Duodenal mucosa (tissue), 2 donors: ENCODE measurements around the gene SNED1.
A peak's percentile ranks its signal among the peaks of the same experiment; 100 is the strongest.

Source experiments
- H3K27ac ChIP-seq: one replicate; pipeline ENCODE4 v1.7.0; 2013; ENCODE audit warnings: low read depth, low read length
- H3K27me3 ChIP-seq, 2 donors: one replicate each; pipeline ENCODE4 v1.7.0; 2013; ENCODE audit warnings: low read length in 2 of 2, control low read depth in 1 of 2; ENCODE audit not compliant: insufficient read depth in 2 of 2, control insufficient read depth in 1 of 2
- H3K36me3 ChIP-seq, 2 donors: one replicate each; pipeline ENCODE4 v1.7.0; 2013; ENCODE audit warnings: low read length in 2 of 2, control low read depth in 1 of 2; ENCODE audit not compliant: insufficient read depth in 2 of 2, control insufficient read depth in 1 of 2
- H3K4me1 ChIP-seq, 2 donors: one replicate each; pipeline ENCODE4 v1.7.0; 2013; ENCODE audit warnings: low read length in 2 of 2, control low read depth in 1 of 2; ENCODE audit not compliant: insufficient read depth in 2 of 2, control insufficient read depth in 1 of 2
- H3K4me3 ChIP-seq, 2 donors: one replicate each; pipeline ENCODE4 v1.7.0; 2013; ENCODE audit warnings: low read length in 2 of 2, low read depth in 1 of 2
- H3K9ac ChIP-seq, 2 donors: one replicate each; pipeline ENCODE4 v1.7.0; 2013; ENCODE audit warnings: low read length in 2 of 2, low read depth in 1 of 2
- H3K9me3 ChIP-seq, 2 donors: one replicate each; pipeline ENCODE4 v1.7.0; 2013; ENCODE audit warnings: low read length in 2 of 2, control low read depth in 1 of 2; ENCODE audit not compliant: control insufficient read depth in 1 of 2

The SNED1 gene

DNA sequence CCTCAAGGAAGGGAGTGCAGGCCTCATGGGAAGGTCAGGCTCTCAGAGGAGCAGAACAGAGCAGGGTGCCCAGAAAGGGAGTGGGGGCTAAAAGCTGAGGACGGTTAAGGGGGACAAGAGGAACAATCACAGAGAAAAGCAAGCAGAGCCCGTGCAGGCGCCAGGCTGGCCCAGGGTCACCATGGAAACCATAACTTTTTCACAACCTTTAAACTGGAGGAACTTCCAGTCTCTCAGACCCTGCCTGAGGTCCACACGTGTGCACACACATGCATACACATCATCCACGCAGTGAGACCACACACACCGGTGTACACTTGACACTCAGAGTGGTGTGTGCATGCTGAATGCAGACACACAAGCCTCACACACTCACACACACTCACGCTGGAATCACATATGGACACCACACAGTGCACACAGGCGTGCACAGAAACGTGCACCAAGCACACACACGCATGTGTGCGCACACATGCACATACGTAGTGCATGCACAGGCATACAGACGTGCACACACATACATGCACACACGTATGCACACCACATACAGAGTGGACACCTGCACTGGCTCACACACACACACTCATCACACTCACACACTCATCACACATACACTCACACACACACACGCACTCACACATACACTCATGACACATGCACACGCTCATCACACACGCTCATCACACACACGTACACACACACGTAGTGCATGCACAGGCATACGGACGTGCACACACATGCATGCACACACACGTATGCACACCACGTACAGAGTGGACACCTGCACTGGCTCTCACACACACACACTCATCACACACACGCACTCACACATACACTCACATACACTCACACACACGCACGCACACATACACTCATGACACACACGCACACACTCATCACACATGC lies 37.2 kb upstream of the SNED1 start:
- H3K27ac ChIP-seq, result no peak overlapping the region
- no peaks in the 10 kb centered on the region for H3K9me3 ChIP-seq
- no peak overlapping the region for H3K9ac ChIP-seq

DNA sequence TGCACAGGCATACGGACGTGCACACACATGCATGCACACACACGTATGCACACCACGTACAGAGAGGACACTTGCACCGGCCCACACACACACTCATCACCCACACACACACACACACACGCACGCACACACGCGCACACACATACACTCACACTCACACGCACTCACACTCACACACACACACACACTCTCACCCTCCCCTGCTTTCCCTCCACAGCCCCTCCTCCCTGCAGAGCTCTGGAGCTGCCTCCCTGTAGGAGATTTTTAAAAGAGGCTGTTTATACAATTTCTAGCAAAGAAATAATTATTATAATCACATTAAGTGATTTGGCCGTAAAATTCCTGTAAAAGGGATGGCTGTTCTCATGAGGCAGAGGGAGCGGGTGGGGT lies 36.5 kb upstream of the SNED1 start:
- peak overlapping the region in 1 of 2 donors; percentile 23 for H3K4me3 ChIP-seq
- no peaks in the 10 kb centered on the region for H3K36me3 ChIP-seq
- no peak overlapping the region for H3K27ac ChIP-seq
- no peaks in the 10 kb centered on the region for H3K9me3 ChIP-seq
- peaks cover 16 to 18% of the 10 kb centered on the region in 2 donors for H3K4me1 ChIP-seq
- peaks cover 0 to 2% of the 10 kb centered on the region in 2 donors for H3K27me3 ChIP-seq
- H3K9ac ChIP-seq, result no peak overlapping the region

More for the DNA sequence above, 37.2 kb upstream of the SNED1 start:
- H3K27me3 ChIP-seq, result peaks cover 0 to 3% of the 10 kb centered on the region in 2 donors
- no peaks in the 10 kb centered on the region for H3K36me3 ChIP-seq
- H3K4me3 ChIP-seq, result peak overlapping the region in 1 of 2 donors; percentile 23
- H3K4me1 ChIP-seq, result peaks cover 16 to 18% of the 10 kb centered on the region in 2 donors

GRCh38 chr2:240962300-240963064 lies 35.9 kb upstream of the SNED1 start:
- H3K4me1 ChIP-seq, result peaks cover 16 to 18% of the 10 kb centered on the region in 2 donors
- H3K36me3 ChIP-seq, result no peaks in the 10 kb centered on the region
- H3K27me3 ChIP-seq, result no peaks in the 10 kb centered on the region
- no peak overlapping the region for H3K4me3 ChIP-seq
- peak overlapping the region; percentile 78 for H3K27ac ChIP-seq
- H3K9ac ChIP-seq, result no peak overlapping the region
- no peaks in the 10 kb centered on the region for H3K9me3 ChIP-seq

DNA sequence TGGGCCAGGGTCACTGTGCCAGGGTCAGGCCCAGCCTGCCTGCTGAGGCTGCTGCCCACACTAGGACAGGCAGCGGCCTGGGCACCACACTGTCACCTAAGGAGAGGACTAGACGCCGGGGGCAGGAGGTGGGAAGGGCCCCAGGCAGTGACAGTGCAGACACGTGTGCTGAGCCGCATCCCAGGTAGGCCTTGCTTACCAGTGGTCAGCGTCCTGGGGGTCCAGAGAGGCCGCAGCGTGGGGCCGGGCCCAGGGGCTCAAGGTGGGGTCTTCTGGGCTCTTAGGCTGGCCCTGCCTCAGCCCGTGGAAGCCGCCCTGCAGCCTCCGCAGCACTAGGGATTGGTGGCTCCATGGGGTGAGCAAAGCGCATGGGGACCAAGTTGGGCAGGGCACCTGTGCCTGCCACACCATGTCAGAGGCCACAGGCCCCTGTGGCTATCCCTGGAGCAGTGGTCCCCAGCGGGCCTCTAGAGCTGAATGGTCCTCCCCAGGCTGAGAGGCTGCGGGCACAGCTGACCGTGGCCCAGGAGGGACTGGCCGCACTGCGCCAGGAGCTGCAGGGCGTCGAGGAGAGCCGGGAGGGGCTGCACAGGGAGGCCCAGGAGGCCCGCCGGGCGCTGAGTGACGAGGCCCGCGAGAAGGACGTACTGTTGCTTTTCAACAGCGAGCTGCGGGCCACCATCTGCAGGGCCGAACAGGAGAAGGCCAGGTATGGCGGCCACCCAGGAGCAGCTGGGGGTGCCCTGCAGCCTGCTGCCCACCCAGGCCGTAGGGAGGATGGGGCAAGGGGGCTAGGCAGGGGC lies 35.2 kb upstream of the SNED1 start:
- Histone ChIP-seq H3K9ac (no peak overlapping the region), H3K9me3 (no peaks in the 10 kb centered on the region), H3K4me3 (no peak overlapping the region), H3K4me1 (peaks cover 16 to 18% of the 10 kb centered on the region in 2 donors), H3K36me3 (no peaks in the 10 kb centered on the region), H3K27ac (peak overlapping the region; percentile 78), H3K27me3 (no peaks in the 10 kb centered on the region)

- Histone ChIP-seq H3K27me3 (no peaks in the 10 kb centered on the region), H3K4me1 (peaks cover 16 to 18% of the 10 kb centered on the region in 2 donors), H3K4me3 (no peak overlapping the region), H3K9me3 (no peaks in the 10 kb centered on the region), H3K36me3 (no peaks in the 10 kb centered on the region), H3K9ac (no peak overlapping the region), H3K27ac (no peak overlapping the region)
These were observed 34.3 kb upstream of the SNED1 start for GRCh38 chr2:240963868-240964703.

DNA sequence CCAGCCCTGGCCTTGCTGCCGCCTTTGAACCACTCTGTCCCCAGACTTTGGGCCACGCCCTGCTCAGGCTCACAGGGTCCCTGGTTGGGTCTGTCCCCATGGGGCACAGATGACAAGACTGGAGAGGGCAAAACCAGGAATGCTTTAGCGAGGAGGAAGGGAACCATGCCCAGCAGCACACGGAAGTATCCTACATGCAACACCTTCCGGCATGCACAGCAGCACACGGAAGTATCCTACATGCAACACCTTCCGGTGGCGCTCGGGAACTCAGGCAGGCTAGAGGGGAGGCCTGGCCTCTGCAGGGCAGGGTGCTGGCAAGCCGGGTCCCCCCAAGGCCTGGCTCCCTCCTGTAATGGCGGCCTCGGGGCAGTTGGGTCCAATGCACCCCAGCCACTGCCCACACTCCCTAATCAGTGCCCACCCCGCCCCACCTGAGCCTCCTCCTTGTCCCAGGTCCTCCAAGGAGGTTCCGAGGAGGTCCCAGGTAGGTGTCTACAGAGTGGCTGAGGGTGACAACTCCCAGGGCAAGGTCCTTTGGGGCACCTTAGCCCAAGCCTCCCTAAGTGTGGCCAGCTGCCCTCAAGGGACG lies 33.6 kb upstream of the SNED1 start:
- Histone ChIP-seq H3K27me3 (no peaks in the 10 kb centered on the region), H3K4me3 (no peak overlapping the region), H3K27ac (no peak overlapping the region), H3K4me1 (peaks cover 13 to 14% of the 10 kb centered on the region in 2 donors), H3K9me3 (no peaks in the 10 kb centered on the region), H3K9ac (no peak overlapping the region), H3K36me3 (no peaks in the 10 kb centered on the region)

GRCh38 chr2:240965296-240965904 lies 33.0 kb upstream of the SNED1 start:
- Histone ChIP-seq H3K4me1 (peaks cover 7 to 12% of the 10 kb centered on the region in 2 donors), H3K27ac (no peak overlapping the region), H3K27me3 (no peaks in the 10 kb centered on the region), H3K9me3 (no peaks in the 10 kb centered on the region), H3K9ac (no peak overlapping the region), H3K36me3 (no peaks in the 10 kb centered on the region), H3K4me3 (no peak overlapping the region)

DNA sequence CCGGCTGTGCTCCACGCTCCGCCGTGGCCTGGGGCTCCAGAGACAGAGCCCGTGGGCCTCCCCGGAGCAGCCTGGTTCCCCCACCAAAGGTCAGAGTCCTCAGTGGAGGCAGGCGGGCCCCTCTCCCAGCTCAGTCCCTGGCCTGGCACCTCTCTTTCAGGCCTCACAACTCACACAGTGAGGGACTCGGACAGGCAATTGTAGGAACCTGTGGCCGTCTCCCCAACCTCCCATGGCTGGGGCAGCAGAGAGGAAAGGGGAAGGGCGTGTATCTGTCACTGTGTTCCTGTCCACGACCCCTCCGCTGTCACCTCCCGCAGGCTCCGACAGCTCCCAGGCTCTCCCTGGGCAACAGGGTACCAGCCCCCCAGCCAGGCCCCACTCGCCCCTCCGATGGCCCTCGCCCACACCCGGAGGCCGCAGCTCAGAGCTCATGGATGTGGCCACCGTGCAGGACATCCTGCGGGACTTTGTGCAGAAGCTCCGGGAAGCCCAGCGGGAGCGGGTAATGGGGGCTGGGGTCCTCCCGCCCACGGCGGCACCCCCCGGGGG lies 32.4 kb upstream of the SNED1 start:
- no peak overlapping the region for H3K27ac ChIP-seq
- H3K4me1 ChIP-seq, result peaks cover 6 to 10% of the 10 kb centered on the region in 2 donors
- no peak overlapping the region for H3K4me3 ChIP-seq

More for the DNA sequence above, 32.4 kb upstream of the SNED1 start:
- no peak overlapping the region for H3K9ac ChIP-seq
- H3K27me3 ChIP-seq, result no peaks in the 10 kb centered on the region
- no peaks in the 10 kb centered on the region for H3K9me3 ChIP-seq
- H3K36me3 ChIP-seq, result no peaks in the 10 kb centered on the region
